Gastrocnemius medialis (tissue), 4 donors: ENCODE results near the gene NUMB.

Experiments used
- CTCF ChIP-seq, 5 experiments: fragments of 450-650 bp in 3 of 5; fragments of 200-600 bp in 2 of 5; sonication (generic) in 2 of 5; IDR thresholded peaks in 4 of 5; conservative IDR thresholded peaks in 1 of 5; 1 replicate in 4 of 5; 2 replicates in 1 of 5; pipeline ENCODE4 v1.5.1; 2016 to 2019; ENCODE audit warnings: antibody characterized with exemption in 5 of 5, mild to moderate bottlenecking in 3 of 5, moderate library complexity in 3 of 5
- POLR2A ChIP-seq, 2 donors: fragments of 450-650 bp; IDR thresholded peaks; one replicate each; pipeline ENCODE4 v1.6.1; 2017; ENCODE audit warnings: antibody characterized with exemption in 2 of 2, mild to moderate bottlenecking in 2 of 2, moderate library complexity in 2 of 2

GRCh38 chr14:73403181-73403752, 55.1 kb downstream of the NUMB start:
- TF ChIP-seq CTCF (IDR thresholded peaks at IDR 0.05 in 4 of 5, conservative IDR thresholded peaks at IDR 0.05 in 1 of 5): no peak
- no peak for TF ChIP-seq POLR2A (IDR thresholded peaks at IDR 0.05)
